Astrocyte of the cerebellum (primary cell): ENCODE results near the gene ANGPTL3.

Source experiments
- DNase-seq: peaks from one replicate; pipeline ENCODE4 v3.0.0-alpha.2; 2011; ENCODE audit warnings: low read depth
- H3K4me3 ChIP-seq: 2 replicates; pipeline ENCODE4 v1.5.1; 2011; ENCODE audit warnings: mild to moderate bottlenecking, low read depth, low read length, moderate library complexity
- CTCF ChIP-seq: IDR thresholded peaks from 2 replicates; pipeline ENCODE4 v1.5.1; 2012; ENCODE audit warnings: low read length, low read depth, moderate library complexity, mild to moderate bottlenecking; ENCODE audit errors: missing control alignments
- in situ Hi-C: cut with HindIII; loops from 2 replicates; pipeline ENCODE4 v1.10.0; 2017; ENCODE audit warnings: low sequenced_read_pairs

Gene ANGPTL3

DNA sequence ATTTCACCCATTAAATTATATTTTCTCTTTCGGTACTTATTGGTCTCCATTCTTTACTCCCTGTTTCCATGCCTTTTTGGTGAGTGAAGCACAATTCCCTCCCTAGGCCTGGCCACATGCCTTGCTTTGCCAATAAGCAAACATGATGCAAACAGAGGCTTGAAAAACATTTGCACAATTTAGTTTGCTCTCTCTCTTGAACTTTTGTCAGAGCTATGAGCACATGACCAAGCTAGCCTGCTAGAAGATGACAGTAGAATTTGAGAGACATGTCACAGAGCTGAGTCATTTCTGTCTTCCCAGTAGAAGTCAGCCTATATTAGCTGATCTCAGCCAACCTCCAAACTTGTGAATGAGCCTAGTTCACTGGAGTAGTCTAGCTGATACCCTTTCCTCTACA lies 24.6 kb downstream of the ANGPTL3 start:
- H3K4me3 ChIP-seq: no peak overlapping the region
- in situ Hi-C loops: no loop called here
- DNase-seq: peak; percentile 13
- no peak for TF ChIP-seq CTCF

DNA sequence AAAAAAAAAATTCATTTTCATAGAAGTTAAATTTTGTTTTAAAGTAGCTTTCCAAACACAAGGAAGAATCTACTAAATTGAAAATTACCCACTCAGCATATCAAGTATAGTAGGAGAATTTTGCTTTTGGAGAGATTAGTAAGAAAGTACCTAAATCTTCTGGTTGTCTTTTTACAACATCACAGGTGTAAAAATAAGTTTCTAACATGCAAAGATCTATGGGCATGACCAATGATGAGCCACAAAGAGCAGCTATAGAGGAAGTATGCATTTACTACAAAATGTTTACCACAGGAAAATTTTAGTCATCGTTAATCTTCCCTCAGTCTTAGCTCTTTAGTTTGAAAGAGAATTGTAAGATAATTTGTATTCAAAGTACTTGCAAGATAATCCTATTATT lies 28.1 kb downstream of the ANGPTL3 start:
- H3K4me3 ChIP-seq: no peak overlapping the region
- DNase-seq: no peak
- TF ChIP-seq CTCF: no peak
- in situ Hi-C loops: no loop called here

GRCh38 chr1:62628506-62628905 lies 31.2 kb downstream of the ANGPTL3 start:
- TF ChIP-seq CTCF: no peak
- no peak overlapping the region for H3K4me3 ChIP-seq
- in situ Hi-C loops: no loop called here
- no peak for DNase-seq

- TF ChIP-seq CTCF: no peak
- no peak overlapping the region for H3K4me3 ChIP-seq
- in situ Hi-C loops: no loop called here
- DNase-seq: no peak
Observed at GRCh38 chr1:62637392-62638105, 40.2 kb downstream of the ANGPTL3 start.

DNA sequence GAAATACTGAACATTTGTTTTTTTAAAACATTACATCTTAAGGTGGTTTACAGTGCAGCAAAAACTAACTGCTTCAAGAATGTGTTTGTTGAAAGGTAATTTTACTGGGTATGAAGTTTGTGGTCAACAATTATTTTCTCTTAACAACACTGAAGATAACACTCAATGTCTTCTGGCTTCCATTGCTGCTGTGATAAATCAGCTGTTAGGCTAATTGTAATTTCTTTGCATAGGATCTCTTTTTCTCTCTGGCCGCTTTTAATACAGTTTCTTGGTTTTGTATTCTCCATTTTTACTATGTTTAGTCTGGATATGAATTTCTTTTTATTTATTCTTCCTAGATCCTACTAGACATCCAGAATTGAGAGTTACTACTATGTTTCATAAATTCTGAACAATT lies 46.0 kb downstream of the ANGPTL3 start:
- in situ Hi-C loops: no loop called here
- no peak for DNase-seq
- TF ChIP-seq CTCF: no peak
- H3K4me3 ChIP-seq: no peak overlapping the region

DNA sequence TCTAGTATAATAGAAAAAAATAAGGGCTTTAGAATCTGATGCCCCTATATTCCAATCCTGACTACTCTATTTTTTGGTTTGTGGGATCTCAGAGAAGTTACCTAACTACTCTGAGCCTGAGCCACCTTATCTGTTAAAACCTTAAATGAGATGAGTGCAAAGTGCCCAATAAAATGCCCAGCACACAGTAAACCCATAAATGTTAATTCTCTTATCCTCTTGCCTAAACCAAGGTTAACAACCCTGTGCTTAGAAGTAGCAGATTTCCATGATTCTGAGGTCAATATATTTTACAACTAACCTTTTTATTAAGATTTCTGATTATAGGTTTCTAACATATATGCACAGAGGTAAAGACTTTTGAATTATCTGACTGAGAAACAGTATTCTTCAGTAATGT lies 55.1 kb downstream of the ANGPTL3 start:
- DNase-seq: no peak
- no peak overlapping the region for H3K4me3 ChIP-seq
- TF ChIP-seq CTCF: no peak
- in situ Hi-C loops: no loop called here
